Type B pancreatic cell (in vitro differentiated cells): ENCODE data around the gene P2RY8. TPM values are rescaled to one million over a fixed set of nuclear protein-coding genes. Genes with fewer than 3 reads are reported as not detected.
A peak's percentile ranks its signal among the peaks of the same experiment; 100 is the strongest.

ENCODE experiments used
- DNase-seq: peaks from one replicate; pipeline ENCODE4 v3.0.0; 2021; ENCODE audit warnings: mixed read lengths; ENCODE audit not compliant: unreplicated experiment; ENCODE audit errors: extremely low spot score
- H3K27ac Mint-ChIP-seq: 2 replicates; pipeline ENCODE4 v1.8.0; 2021; ENCODE audit warnings: mild to moderate bottlenecking, mixed read lengths
- H3K27me3 Mint-ChIP-seq: 2 replicates; pipeline ENCODE4 v1.8.0; 2021; ENCODE audit warnings: mixed read lengths
- H3K36me3 Mint-ChIP-seq: 2 replicates; pipeline ENCODE4 v1.8.0; 2021; ENCODE audit warnings: mixed read lengths
- H3K4me1 Mint-ChIP-seq: one replicate; pipeline ENCODE4 v1.8.0; 2021; ENCODE audit warnings: mixed read lengths; ENCODE audit not compliant: unreplicated experiment
- H3K4me3 Mint-ChIP-seq: 2 replicates; pipeline ENCODE4 v1.8.0; 2021; ENCODE audit warnings: mild to moderate bottlenecking, mixed read lengths
- H3K9me3 Mint-ChIP-seq: 2 replicates; pipeline ENCODE4 v1.8.0; 2021; ENCODE audit warnings: mixed read lengths
- CTCF ChIP-seq: fragments of 200-600 bp; sonication (generic); conservative IDR thresholded peaks from 2 replicates; pipeline ENCODE4 v1.5.0; 2021; ENCODE audit warnings: antibody characterized with exemption, mild to moderate bottlenecking
- total RNA-seq: library from RNA; stranded (reverse); gene quantifications from 2 replicates; pipeline ENCODE4 v1.2.1, GENCODE V29; 2021; ENCODE audit warnings: low replicate concordance

Gene P2RY8
- total RNA-seq, 1 donor from 2014 or later = not detected

- DNase-seq = peak; percentile 44
- Mint-ChIP-seq H3K9me3 (no peaks in the 10 kb centered on the region), H3K36me3 (no peaks in the 10 kb centered on the region), H3K4me3 (no peak overlapping the region), H3K4me1 (no peaks in the 10 kb centered on the region), H3K27me3 (no peaks in the 10 kb centered on the region), H3K27ac (no peak overlapping the region)
- no peak for TF ChIP-seq CTCF
Measured at GRCh38 chrX:1534301-1535168, 2.5 kb downstream of the P2RY8 start.

- Mint-ChIP-seq H3K36me3 (no peaks in the 10 kb centered on the region), H3K4me1 (no peaks in the 10 kb centered on the region), H3K4me3 (no peak overlapping the region), H3K27ac (no peak overlapping the region), H3K9me3 (no peaks in the 10 kb centered on the region), H3K27me3 (no peaks in the 10 kb centered on the region)
- DNase-seq = no peak
- no peak for TF ChIP-seq CTCF
Measured at GRCh38 chrX:1533058-1533457, 3.9 kb downstream of the P2RY8 start.

GRCh38 chrX:1531096-1531890 is 5.7 kb downstream of the P2RY8 start:
- H3K4me1 Mint-ChIP-seq = no peaks in the 10 kb centered on the region
- TF ChIP-seq CTCF = no peak
- no peak overlapping the region for H3K4me3 Mint-ChIP-seq
- no peaks in the 10 kb centered on the region for H3K27me3 Mint-ChIP-seq
- DNase-seq = no peak
- H3K27ac Mint-ChIP-seq = no peak overlapping the region
- no peaks in the 10 kb centered on the region for H3K36me3 Mint-ChIP-seq
- no peaks in the 10 kb centered on the region for H3K9me3 Mint-ChIP-seq

- DNase-seq = no peak
- Mint-ChIP-seq H3K36me3 (no peaks in the 10 kb centered on the region), H3K4me1 (no peaks in the 10 kb centered on the region), H3K9me3 (no peaks in the 10 kb centered on the region), H3K4me3 (no peak overlapping the region), H3K27ac (no peak overlapping the region), H3K27me3 (no peaks in the 10 kb centered on the region)
- TF ChIP-seq CTCF = no peak
Measured at GRCh38 chrX:1529756-1530155, 7.2 kb downstream of the P2RY8 start.

- Mint-ChIP-seq H3K4me1 (no peaks in the 10 kb centered on the region), H3K9me3 (no peaks in the 10 kb centered on the region), H3K27ac (no peak overlapping the region), H3K36me3 (no peaks in the 10 kb centered on the region), H3K4me3 (no peak overlapping the region), H3K27me3 (no peaks in the 10 kb centered on the region)
- TF ChIP-seq CTCF = no peak
- no peak for DNase-seq
Measured at GRCh38 chrX:1529328-1529727, 7.7 kb downstream of the P2RY8 start.
